GM19023 (cell line): ENCODE measurements around the gene RAB3GAP1.
A peak's percentile ranks its signal among the peaks of the same experiment; 100 is the strongest.
"Not testable (repeated sequence)": the region's sequence is repeated elsewhere in the genome, so short reads cannot be mapped to it uniquely, and the experiment has no call there.

Experiments used
- ATAC-seq: cut with Tn5 transposase; IDR thresholded peaks from one replicate; pipeline ENCODE4 v1.9.1; 2021; ENCODE audit warnings: mild to moderate bottlenecking, moderate library complexity; ENCODE audit not compliant: unreplicated experiment

RAB3GAP1 gene

DNA sequence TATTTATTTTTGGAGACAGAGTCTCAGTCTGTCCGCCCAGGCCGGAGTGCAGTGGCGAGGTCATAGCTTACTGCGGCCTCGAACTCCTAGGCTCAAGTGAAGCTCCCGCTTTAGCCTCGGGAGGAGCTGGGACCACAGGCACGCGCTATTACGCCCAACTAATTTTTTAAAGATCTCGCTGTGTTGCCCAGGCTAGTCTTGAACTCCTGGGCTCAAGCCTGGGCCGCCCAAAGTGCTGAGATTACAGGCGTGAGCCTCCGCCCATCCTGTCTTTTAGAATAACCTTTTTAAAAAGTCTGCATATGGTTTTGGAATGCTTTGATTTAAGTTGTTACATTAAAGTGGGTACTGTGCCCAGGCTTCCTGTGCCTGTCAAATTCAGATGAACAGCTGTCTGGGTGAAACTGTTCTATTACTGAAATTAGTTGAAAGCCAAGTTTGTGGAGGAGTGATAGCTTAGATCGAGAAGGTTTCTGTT, 944 bp downstream of the RAB3GAP1 start:
- peak; percentile 19 for ATAC-seq

DNA sequence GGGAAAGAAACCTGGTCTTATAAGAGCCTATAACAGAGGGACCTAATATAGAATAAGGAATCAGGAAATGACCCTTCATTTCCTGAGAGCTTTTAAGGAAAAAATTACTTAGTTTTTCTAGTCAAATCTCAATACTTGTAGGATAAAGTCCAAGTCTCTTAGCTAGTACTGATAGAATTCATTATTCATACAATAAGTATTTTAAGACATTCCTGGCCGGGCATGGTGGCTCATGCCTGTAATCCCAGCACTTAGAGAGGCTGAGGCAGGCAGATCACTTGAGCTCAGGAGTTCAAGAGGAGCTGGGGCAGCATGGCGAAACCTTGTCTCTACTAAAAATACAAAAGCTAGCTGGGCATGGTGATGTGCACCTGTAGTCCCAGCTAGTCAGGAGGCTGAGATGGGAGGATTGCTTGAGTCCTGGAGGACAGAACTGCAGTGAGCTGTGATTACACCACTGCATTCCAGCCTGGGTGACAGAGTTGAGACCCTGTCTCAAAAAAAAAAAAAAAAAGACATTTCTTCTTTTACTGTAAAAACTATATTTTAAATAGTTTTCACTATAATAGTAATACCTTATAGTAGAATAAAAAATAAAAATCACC, 3.2 kb downstream of the RAB3GAP1 start:
- ATAC-seq = no peak

DNA sequence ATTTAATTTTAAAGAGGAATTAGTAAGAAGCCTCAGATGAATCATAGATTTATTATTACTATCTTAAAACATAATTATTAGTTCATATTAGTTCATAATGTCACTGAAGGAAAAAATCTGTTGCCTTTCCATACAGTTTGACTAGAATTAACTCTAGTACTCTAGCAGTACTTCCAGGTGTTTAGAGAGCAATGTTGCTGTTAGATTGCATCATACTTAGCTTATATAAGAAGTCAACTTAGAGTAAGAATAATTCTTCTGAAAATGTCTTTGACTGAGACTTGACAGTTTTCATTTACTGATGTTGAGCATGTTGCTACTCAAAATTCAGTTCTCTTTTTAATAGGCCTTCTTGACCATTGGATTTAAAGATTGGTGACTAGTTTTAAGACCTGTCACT, 4.7 kb downstream of the RAB3GAP1 start:
- no peak for ATAC-seq

DNA sequence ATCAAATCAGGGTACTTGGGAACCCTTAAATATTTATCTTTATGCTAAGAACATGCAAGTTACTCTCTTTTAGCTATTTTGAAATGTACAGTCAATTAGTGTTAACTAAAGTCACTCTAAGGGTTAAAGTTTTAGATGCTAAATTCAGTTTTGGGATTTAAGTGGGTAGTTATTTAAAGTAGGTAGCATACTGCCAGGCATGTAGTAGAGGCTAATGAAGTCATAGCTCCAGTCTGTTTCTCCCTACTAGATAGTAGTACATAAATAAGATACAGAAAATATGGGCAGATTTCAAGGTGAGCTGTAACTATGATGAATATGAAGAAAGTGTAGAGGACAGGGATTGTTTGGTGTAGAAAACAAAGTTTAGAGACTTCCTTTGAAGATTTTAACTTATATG, 7.5 kb downstream of the RAB3GAP1 start:
- ATAC-seq = no peak

DNA sequence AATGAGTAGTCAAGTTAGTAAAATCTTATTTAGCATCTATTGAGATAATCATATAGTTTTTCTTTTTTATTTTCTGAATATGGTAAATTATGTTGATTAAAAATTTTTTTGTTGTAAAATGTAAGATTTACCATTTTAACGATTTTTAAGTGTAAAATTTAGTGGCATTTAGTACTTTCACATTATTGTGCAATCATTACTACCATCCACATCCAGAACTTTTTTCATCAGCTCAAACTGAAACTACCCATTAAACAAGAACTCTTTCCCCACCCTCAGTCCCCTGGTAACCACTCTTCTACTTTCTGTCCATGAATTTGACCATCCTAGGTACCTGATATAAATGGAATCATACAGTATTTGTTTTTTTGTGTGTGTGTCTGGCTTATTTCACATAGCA, 11.1 kb downstream of the RAB3GAP1 start:
- ATAC-seq = no peak

DNA sequence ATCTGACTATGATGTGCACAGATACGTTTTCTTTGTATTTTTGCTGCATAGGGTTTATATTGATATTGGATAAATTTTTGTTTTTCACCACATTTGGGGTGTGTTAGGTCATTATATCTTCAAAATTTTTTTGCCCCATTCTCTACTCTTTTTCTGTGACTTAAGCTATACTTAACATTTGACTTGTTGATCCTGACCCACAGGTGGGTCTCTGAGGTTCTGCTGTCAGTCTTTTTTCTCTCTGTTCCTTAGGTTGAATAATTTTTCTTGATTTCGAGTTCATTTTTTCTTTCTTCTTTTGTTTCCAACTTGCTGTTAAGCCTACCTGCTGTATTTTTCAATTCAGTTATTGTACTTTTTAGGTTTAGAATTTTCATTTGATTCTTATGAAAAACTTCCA, 12.1 kb downstream of the RAB3GAP1 start:
- ATAC-seq = no peak

DNA sequence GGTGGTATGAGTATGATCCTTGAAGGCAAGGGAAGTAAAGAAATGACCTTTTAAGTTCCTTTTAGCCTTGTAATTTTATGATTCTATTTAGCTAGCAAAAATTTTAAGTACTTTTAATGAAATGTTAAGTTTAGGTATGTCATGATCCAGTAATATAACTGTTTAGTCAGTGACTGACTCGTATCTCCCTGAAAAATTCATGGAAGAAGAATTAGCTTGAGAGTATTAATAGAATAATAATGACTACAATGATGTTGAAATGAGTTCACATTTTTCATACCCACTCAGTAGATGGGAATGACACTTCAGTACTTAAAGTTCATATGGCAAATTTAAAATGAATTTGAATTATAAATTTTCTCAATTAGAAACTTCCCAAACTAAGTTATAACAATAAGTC, 14.6 kb downstream of the RAB3GAP1 start:
- ATAC-seq = no peak

DNA sequence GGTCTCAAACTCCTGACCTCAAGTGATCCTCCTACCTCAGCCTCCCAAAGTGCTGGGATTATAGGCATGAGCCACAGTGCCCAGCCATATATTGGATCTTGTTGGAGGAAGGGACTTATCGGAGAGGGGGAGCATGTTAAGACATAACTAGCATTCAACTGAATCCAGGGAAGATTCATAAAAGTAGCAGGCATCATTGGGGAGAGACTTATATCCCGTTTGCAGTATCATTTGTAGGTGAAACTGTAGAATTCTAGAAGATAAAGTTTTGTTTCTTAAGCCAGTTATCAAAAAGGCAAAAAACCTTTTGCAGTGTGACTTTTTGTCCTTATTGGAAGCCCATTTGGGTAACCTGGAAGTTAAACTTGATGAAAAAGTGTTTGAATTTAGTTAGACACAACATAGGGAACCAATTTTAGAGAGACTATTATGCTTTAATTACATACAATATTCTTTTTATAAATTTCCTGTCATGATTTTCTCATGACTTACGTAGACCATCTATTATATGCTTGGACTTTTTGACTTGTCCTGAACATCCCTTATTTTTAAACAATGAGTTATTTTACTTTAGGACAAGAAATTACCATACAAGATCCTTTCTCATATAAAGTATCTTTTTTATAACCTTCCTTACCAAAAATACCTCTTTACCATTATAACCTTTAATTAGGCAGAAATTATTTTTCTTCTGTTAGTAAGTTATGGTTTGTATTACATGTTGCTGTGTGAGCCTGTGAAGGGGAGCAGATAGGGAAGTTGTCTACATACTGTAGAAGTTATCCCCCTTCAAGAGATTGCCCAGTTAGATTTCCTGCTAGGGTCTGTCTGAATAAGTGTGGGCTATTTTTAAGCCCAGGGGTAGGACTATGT, 20.3 kb downstream of the RAB3GAP1 start:
- ATAC-seq = no peak

DNA sequence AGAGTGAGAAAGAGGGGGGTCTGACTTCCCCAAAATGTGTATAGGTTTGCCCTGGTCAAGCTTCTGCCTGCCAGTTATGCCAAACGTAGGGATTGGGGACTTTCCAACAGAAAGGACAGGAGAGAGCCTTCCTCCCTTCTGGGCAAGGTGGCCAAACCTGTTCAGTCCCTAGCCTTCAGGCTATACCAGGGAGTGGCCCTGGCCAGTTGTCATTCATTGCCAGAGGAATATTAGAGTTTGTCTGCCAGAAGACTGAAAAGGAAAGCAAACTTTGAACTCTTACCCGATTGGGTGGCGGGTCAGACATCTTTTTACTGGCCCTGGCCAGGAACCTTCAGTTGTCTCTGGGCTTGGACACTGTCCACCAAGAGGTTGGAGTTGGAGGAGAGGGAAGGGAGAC, 22.1 kb downstream of the RAB3GAP1 start:
- no peak for ATAC-seq

DNA sequence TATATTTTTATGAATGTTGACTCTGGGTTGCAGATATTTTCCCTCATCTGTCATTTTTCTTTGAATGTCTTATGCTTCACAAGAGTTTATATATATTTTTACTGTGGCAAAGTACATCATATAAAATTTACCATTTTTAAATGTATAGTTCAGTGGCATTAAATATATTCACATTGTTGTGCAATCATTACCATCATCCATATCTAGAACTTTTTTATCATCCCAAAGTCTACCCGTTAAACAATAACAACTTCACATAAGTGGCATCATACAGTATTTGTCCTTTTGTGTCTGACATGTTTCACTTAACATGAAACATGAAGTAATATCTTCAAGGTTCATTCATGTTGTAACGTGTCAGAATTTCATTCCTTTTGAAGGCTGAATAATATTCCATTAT, 24.5 kb downstream of the RAB3GAP1 start:
- no peak for ATAC-seq

DNA sequence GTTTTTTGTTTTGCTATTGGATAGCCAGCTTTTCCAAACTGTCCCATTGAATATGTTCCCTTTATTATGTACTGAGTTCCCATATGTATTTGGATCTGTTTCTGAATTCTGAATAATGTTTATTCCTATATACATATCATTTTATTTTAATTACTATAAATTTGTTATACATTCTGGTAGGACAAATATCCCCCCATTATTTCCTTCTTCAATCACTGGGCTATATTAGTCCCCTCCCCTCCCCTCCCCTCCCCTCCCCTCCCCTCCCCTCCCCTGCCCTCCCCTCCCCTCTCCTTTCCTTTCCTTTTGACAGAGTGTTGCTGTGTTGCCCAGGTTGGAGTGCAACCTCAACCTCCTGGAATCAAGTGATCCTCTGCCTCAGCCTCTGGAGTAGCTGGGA, 26.3 kb downstream of the RAB3GAP1 start:
- ATAC-seq = no peak

DNA sequence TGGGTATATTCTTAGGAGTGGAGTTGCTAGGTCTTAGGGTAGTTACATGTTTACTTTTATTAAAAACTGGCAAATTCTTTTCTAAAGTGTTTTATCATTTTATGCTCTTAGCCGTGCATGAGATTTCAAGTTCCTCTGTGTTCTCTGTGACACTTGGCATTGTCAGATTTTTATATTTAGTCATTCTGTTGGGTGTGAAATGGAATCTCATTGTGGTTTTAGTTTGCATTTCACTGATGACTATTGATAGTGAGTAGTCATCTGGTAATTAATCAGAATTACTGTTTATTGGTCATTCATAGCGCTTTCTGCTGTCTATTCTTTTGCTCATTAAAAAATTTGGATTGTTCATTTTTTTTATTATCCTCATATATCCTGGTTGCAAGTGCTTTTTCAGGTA, 34.1 kb downstream of the RAB3GAP1 start:
- no peak for ATAC-seq

DNA sequence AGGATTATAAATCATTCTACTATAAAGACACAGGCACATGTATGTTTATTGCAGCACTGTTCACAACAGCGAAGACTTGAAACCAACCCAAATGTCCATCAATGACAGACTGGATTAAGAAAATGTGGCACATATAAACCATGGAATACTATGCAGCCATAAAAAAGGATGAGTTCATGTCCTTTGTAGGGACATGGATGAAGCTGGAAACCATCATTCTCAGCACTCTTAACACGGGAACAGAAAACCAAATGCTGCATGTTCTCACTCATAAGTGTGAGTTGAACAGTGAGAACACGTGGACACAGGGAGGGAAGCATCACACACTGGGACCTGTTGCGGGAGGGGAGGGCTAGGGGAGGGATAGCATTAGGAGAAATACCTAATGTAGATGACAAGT, 37.5 kb downstream of the RAB3GAP1 start:
- ATAC-seq = not testable (repeated sequence)

DNA sequence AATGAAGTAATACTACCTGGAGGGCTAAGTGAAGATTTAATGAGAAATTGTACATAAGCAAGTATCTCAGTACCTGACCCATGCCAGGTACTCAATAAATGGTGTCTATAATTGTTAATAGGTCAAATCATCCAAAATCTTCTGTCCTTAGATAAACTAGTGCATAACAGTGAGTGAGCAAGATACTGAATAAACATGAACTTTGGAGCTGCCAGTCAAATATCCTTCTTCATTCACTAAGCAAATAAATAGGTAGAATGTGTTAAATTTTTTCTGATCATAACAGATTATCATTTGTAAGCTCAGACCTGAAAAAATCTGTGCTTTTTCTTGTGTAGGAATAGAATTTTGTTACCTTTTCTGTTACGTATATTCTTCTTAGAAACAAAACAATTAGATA, 39.6 kb downstream of the RAB3GAP1 start:
- no peak for ATAC-seq

DNA sequence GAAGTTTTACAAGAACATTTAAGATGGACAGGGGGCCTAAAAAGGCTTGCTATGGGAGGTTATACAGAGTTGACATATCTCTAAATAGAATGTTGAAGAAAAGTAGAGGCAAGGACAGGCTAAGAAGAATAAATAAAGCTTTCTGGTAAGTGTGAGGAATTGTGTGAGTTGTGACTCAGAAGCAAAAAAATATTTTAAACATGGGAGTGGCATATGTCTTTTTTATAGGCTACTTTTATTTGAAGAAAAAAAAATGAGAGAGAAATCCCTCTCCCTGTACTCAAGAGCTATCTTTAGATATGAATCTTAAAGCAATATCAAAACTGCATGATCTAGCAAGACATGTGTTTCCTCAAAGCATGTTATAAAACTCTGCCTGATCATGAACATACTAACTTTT, 41.1 kb downstream of the RAB3GAP1 start:
- ATAC-seq = no peak

DNA sequence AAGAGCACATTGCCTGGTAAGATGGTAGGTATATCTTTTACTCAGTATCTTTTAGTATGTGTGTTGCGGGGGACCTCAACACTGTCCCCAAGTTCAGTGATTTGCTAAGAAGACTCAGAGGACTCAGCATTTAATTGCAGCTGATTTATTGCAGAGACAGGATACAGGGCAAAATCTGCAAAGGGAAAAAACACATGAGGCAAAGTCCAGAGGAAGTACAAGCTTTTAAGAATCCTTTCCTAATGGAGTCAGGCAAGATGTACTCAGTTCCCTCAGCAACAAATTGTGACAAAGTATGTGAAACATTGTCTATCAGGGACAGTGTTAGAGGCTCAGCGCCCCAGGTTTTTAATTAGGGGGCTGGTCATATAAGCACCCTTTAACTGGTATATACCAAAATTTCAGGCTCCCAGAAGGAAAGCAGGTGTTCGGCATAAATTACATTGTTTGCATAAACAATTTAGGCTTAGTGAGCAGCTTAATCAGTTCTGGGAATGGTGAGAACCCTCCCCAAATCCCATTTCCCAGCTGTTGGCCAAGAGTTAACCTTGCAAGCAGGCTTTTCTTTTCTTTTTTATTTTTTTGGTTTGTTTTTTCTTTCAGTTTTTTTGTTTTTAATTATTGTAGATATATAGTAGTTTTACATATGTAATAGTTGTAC, 41.7 kb downstream of the RAB3GAP1 start:
- ATAC-seq = no peak

DNA sequence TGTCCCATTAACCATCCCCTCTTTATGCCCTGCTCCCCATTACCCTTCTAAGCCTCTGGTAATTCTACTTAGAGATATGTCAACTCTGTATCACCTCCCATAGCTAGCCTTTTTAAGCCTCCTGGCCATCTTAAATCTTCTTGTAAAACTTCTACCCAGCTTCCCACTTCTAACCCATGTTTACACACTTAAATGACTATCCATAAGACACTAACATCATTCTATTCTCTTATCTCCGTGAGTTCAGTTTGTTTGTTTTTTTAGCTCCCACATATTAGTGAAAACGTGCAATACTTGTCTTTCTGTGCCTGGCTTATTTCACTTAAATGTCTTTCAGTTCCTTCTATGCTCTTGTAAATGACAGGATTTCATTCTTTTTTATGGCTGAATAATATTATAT, 42.4 kb downstream of the RAB3GAP1 start:
- ATAC-seq = no peak

DNA sequence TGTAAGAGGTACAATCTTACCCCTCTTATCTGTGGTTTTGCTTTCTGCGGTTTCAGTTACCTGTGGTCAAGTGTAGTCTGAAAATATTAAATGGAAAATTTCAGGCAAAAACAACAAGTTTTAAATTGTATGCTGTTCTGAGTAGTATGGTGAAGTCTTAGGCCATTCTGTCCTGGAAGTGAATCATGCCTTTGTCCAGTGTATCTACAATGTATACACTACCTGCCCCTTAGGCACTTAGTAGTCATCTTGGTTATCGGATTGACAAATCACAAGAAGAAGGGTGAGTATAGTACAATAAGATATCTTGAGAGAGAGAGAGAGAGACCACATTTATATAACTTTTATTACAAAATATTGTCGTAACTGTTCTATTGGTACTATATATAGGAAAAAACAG, 43.5 kb downstream of the RAB3GAP1 start:
- ATAC-seq = no peak

DNA sequence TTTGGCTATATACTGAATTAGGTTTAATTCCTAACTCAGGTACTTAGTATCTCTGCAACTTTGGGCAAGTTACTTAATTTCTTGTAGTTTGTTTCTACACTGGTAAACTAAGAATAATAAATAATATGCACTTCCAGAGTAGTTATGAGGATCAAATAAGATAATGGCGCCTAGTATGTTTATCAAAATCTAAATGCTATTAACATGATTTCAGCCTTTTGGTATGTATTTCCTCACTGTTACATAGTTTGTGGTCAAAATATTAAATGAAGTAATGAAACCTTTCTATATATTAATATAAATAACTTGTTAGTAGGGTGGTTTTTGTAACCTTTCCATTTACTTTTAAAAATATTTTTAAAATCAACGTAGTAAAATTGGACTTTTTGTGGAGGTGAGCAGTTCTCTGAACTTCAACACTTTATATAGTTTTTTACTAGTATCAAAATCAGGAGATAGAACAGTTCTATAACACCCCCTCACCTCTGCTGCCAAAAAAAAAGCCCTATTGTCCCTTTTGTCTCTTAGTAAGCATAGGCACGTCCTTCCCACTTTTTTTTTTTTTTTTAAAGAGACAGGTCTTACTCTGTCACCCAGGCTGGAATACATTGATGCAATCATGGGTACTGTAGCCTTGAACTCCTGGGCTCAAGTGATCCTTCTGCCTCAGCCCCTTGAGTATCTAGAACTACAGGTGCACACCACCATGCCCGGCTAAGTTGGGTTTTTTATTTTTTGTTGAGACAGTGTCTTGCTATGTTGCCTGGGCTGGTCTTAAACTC, 44.8 kb downstream of the RAB3GAP1 start:
- ATAC-seq = no peak

DNA sequence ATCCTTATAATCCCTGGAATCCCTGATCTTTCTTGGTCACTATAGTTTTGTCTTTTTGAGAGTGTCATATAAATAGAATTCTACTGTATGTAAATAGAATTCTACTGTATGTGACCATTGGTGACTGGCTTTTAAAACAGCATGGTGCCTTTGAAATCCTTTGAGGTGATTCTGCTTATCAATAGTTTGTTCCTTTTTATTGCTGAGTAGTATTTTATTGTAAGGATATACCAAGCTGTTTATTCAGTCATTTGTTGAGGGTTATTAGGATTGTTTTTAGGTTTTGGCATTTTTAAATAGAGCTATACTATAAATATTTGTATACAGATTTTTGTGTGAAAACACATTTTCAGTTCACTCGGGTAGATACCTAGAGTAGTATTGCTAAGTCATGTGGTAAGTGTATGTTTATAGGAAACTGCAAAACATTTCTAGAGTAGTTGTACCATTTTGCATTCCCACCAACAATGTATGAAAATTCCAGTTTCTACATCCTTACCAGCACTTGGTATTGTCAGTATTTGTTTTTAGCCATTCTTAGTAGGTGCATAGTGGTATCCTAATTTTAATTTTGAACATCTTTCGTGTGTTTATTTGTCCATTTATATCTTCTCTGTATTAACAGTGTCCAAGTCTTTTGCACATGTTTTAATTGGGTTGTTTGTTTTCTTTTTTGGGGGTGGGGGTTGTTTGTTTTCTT, 45.6 kb downstream of the RAB3GAP1 start:
- ATAC-seq = no peak
